Naive thymus-derived CD4-positive, alpha-beta T cell (primary cell): ENCODE data around the gene BHLHE23. TPM values are rescaled to one million over a fixed set of nuclear protein-coding genes. Genes with fewer than 3 reads are reported as not detected.

Experiments
- ATAC-seq: fragments of 150-1000 bp; cut with Tn5 transposase; 2 replicates; pipeline ENCODE4 v1.10.0; 2021; ENCODE audit warnings: mild to moderate bottlenecking, moderate library complexity
- CTCF ChIA-PET: fragments of 350-600 bp; sonication (Branson Sonifier 250); formaldehyde crosslinking; loops from one replicate; lab custom pipeline; 2021; ENCODE audit warnings: antibody characterized with exemption; lab: Charles Lee
- POLR2A ChIA-PET: fragments of 350-600 bp; sonication (Branson Sonifier 250); formaldehyde crosslinking; loops from one replicate; lab custom pipeline; 2021; ENCODE audit warnings: antibody characterized with exemption, inconsistent platforms; lab: Charles Lee
- DNase-seq, 9 donors: peaks; one replicate each; pipeline versions ENCODE4 v3.0.0 to v3.0.0-alpha.2; 2020 to 2022; ENCODE audit warnings: mixed read lengths in 1 of 9
- H3K27ac ChIP-seq: one replicate; pipeline ENCODE4 v1.7.0; 2013; ENCODE audit warnings: mild to moderate bottlenecking, low read depth, low read length, moderate library complexity
- H3K27me3 ChIP-seq, 2 donors: one replicate each; pipeline ENCODE4 v1.7.0; 2013; ENCODE audit warnings: low read length in 2 of 2, mild to moderate bottlenecking in 2 of 2, moderate library complexity in 2 of 2; ENCODE audit not compliant: control insufficient read depth in 2 of 2, insufficient read depth in 2 of 2
- H3K36me3 ChIP-seq, 3 experiments: 1 replicate in 2 of 3; 2 replicates in 1 of 3; pipeline ENCODE4 v1.7.0; 2013; ENCODE audit warnings: low read length in 3 of 3, mild to moderate bottlenecking in 3 of 3, moderate library complexity in 1 of 3; ENCODE audit not compliant: insufficient read depth in 3 of 3, control insufficient read depth in 2 of 3
- H3K4me1 ChIP-seq, 2 donors: one replicate each; pipeline ENCODE4 v1.7.0; 2013; ENCODE audit warnings: low read length in 2 of 2, mild to moderate bottlenecking in 2 of 2, moderate library complexity in 1 of 2; ENCODE audit not compliant: control insufficient read depth in 2 of 2, insufficient read depth in 2 of 2
- H3K4me3 ChIP-seq: 2 replicates; pipeline ENCODE4 v1.7.0; 2013; ENCODE audit warnings: mild to moderate bottlenecking, low read length
- H3K9me3 ChIP-seq, 3 experiments: 1 replicate in 2 of 3; 2 replicates in 1 of 3; pipeline ENCODE4 v1.7.0; 2013; ENCODE audit warnings: low read length in 3 of 3; ENCODE audit not compliant: control insufficient read depth in 2 of 3
- H3K27ac Mint-ChIP-seq, 9 donors: one replicate each; pipeline ENCODE4 v1.8.0; 2020 to 2022; ENCODE audit warnings: mixed read lengths in 9 of 9, mild to moderate bottlenecking in 8 of 9, moderate library complexity in 5 of 9, inconsistent platforms in 2 of 9
- H3K27me3 Mint-ChIP-seq, 5 donors: one replicate each; pipeline ENCODE4 v1.8.0; 2021 to 2022; ENCODE audit warnings: mixed read lengths in 5 of 5, mild to moderate bottlenecking in 1 of 5
- H3K36me3 Mint-ChIP-seq, 5 donors: one replicate each; pipeline ENCODE4 v1.8.0; 2020 to 2022; ENCODE audit warnings: mixed read lengths in 5 of 5, mild to moderate bottlenecking in 3 of 5, inconsistent platforms in 1 of 5
- H3K4me1 Mint-ChIP-seq, 7 donors: one replicate each; pipeline ENCODE4 v1.8.0; 2020 to 2022; ENCODE audit warnings: mixed read lengths in 7 of 7, mild to moderate bottlenecking in 3 of 7, inconsistent platforms in 1 of 7
- H3K4me3 Mint-ChIP-seq, 10 donors: one replicate each; pipeline ENCODE4 v1.8.0; 2020 to 2022; ENCODE audit warnings: mild to moderate bottlenecking in 10 of 10, mixed read lengths in 10 of 10, moderate library complexity in 6 of 10, inconsistent platforms in 2 of 10
- H3K9me3 Mint-ChIP-seq, 11 donors: one replicate each; pipeline ENCODE4 v1.8.0; 2020 to 2022; ENCODE audit warnings: mixed read lengths in 11 of 11, mild to moderate bottlenecking in 4 of 11, inconsistent platforms in 1 of 11, moderate library complexity in 1 of 11
- intact Hi-C, 2 donors: fragments of 100-400 bp; cut with micrococcal nuclease; formaldehyde crosslinking; loops; one replicate each; pipeline ENCODE4 v1.15.1; 2023
- polyA plus RNA-seq, 2 donors: library from polyadenylated mRNA; unstranded; fragments of 300-500 nt; fragmentation: Illumina TruSeq; gene quantifications; one replicate each; pipeline ENCODE4 v1.2.3, GENCODE V29; 2021
- total RNA-seq, 6 experiments: library from RNA in 5 of 6; stranded (reverse) in 5 of 6; gene quantifications; 1 replicate in 5 of 6; 2 replicates in 1 of 6; pipeline ENCODE4 v1.2.3 and lab custom pipeline; 2021 to 2026

The BHLHE23 gene
- total and polyA plus RNA-seq, 7 experiments from 2014 or later = not detected

DNA sequence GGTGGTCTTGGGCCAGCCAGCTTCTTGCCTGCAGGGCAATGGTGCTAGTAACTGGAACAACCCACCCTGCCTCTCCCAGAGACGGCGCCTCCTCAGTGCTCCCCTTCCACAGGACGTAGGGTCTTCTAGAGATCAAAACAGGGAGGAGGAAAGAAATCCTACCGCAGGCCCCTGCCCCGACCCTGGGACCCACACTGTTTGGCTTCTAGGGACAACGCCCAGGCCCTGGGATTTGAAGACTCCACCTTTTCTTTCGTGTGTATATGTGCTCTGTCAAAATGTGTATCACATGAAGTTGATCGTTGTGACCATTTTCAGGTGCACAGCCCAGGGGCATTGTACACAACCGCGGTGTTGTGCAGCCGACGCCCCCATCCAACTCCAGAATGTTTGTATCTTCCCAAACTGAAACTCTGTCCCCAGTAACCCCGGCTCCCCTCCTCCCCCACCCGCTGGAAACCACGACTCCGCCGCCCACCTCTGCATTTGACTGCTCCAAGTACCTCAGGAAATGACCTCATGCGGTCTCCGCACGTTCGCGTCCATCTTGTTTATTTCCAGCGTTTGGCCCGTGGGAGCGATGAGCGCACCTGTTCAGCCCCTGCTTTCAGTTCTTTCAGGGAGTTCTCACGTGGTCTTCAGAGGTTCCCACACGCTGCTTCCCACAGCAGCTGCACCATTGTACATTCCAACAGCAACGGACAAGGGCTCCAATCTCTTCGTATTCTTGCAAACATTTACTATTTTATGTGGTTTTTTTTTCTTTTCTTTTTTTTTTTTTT lies 3.4 kb upstream of the BHLHE23 start:
- peaks cover 3 to 27% (median 11%) of the 10 kb centered on the region in 11 donors for H3K9me3 Mint-ChIP-seq
- H3K27me3 Mint-ChIP-seq = peaks cover 16 to 82% (median 35%) of the 10 kb centered on the region in 5 donors

DNA sequence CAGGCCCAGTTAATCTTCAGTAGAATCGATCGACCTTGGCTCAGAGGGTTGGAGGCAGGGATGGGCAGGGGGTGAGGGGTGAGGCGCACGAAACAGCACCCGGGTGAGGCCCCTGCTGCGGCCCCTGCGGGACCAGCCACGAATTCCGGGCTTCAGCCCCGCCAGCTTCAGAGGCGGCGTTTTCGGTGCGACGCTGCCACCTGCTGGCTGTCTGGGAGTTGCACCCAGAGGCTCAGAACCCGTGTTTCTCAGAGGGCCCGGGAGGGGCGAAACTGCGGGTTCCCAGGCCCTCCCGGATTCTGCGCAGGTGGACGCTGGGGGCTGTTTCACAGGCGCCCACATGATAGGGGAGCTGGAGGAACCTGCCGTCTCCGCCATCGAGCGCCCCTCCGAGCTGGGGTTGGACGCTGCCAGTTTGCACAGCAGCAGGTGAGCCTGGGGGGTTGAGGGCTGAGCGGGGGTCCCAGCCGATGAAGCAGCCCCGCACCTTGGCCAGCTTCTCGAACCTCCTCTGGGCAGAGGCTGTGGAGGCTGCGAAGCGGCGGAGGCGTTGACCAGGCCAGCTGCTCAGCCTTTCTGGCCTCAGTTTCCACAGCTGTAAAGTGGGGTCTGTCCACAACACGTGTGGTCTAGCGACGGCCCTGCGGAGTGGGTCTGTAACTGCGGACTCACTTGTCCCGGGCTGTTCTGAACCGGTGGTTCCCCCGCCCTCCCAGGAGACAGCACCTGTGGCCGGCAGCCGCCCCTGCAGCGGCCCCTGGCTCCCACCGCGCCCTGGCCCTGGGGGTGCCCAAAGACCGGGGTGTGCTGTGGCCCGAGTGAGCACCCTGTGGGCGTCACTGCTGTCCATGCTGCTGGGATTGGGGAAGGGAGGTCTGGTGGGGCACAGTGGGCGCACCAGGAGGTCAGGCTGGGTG lies 2.5 kb upstream of the BHLHE23 start:
- Histone ChIP-seq H3K4me3 (peak overlapping the region; percentile 54), H3K27me3 (peaks cover 19% of the 10 kb centered on the region in 2 donors), H3K27ac (no peak overlapping the region), H3K9me3 (peaks cover 0 to 14% (median 0%) of the 10 kb centered on the region in 3 experiments), H3K4me1 (peaks cover 11 to 37% of the 10 kb centered on the region in 2 donors), H3K36me3 (no peaks in the 10 kb centered on the region)
- H3K27me3 Mint-ChIP-seq = peaks cover 19 to 78% (median 39%) of the 10 kb centered on the region in 5 donors
- peak overlapping the region; percentile 59 to 98 (median 86) for H3K4me3 Mint-ChIP-seq
- peaks cover 3 to 26% (median 11%) of the 10 kb centered on the region in 11 donors for H3K9me3 Mint-ChIP-seq
- intact Hi-C loops = loop anchor here (1.0 to 5.0 kb wide), 8 partner anchors 37 to 207 kb away; partner anchors contain the start of gene OGFR (in 1 of the 2)
- ATAC-seq (peak; percentile 82), DNase-seq (peak; percentile 65 to 91 (median 80))
- peaks cover 4 to 33% (median 21%) of the 10 kb centered on the region in 7 donors for H3K4me1 Mint-ChIP-seq
- ChIA-PET CTCF (interaction anchor here (0.6 to 2.4 kb wide), 17 partner anchors 16 to 279 kb away, joined by 3 to 15 read pairs (median 3); no protein-coding TSS in a partner anchor), POLR2A (interaction anchor here (0.8 to 1.4 kb wide), 7 partner anchors 29 to 148 kb away, joined by 3 to 9 read pairs (median 3); partner anchors contain the start of gene TCFL5)
- H3K36me3 Mint-ChIP-seq = peaks cover 0 to 13% (median 3%) of the 10 kb centered on the region in 5 donors
- H3K27ac Mint-ChIP-seq = peak overlapping the region in 4 of 9 donors; percentile 21 to 95 (median 79)

More for the DNA sequence above, 3.4 kb upstream of the BHLHE23 start:
- Histone ChIP-seq H3K27ac (no peak overlapping the region), H3K27me3 (peaks cover 16 to 19% of the 10 kb centered on the region in 2 donors), H3K36me3 (no peaks in the 10 kb centered on the region), H3K4me1 (peaks cover 11 to 34% of the 10 kb centered on the region in 2 donors), H3K9me3 (peaks cover 0 to 14% (median 0%) of the 10 kb centered on the region in 3 experiments), H3K4me3 (peak overlapping the region; percentile 54)
- H3K4me3 Mint-ChIP-seq = peak overlapping the region; percentile 78 to 98 (median 88)
- DNase-seq (peak in 7 of 9 donors; percentile 36 to 74 (median 67)), ATAC-seq (peak; percentile 76)
- ChIA-PET POLR2A (interaction anchor here (0.7 to 1.4 kb wide), 4 partner anchors 30 to 90 kb away, joined by 3 to 9 read pairs (median 4); no protein-coding TSS in a partner anchor), CTCF (interaction anchor here (0.8 to 2.4 kb wide), 6 partner anchors 16 to 280 kb away, joined by 3 to 15 read pairs (median 4); no protein-coding TSS in a partner anchor)
- peak overlapping the region in 8 of 9 donors; percentile 38 to 95 (median 72) for H3K27ac Mint-ChIP-seq
- intact Hi-C loops = loop anchor here (1.0 to 5.0 kb wide), 9 partner anchors 18 to 208 kb away; partner anchors contain the start of gene OGFR (in 1 of the 2)
- H3K4me1 Mint-ChIP-seq = peaks cover 4 to 29% (median 16%) of the 10 kb centered on the region in 7 donors
- H3K36me3 Mint-ChIP-seq = peaks cover 0 to 13% (median 3%) of the 10 kb centered on the region in 5 donors

DNA sequence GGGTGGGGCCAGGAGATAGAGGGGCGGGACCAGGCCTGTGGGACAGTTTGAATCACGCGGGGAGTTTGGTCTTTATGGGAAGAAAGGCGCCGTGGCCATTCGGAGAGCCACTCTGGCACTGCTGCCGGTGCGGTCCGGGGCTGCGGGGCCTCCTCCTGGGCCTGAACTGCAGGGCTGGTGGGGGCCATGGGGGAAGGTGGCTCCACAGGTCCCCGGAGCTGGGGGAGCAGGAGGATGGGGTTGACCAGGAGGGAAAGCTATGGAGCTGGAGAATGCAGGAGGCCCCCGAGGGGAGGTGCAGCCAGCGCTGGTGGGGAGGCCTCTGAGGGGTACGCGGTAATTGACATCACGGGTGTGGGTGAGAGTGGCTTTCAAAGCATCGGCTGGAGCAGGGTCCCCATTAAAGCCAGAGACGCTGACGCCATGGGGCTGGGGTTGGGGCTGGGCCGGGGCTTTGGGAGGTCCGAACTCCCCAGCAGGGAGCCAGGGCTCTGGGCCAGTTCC lies 1.8 kb upstream of the BHLHE23 start:
- Histone ChIP-seq H3K27me3 (peaks cover 19 to 22% of the 10 kb centered on the region in 2 donors), H3K36me3 (no peaks in the 10 kb centered on the region), H3K27ac (no peak overlapping the region), H3K4me1 (peaks cover 11 to 37% of the 10 kb centered on the region in 2 donors), H3K4me3 (peak overlapping the region; percentile 31), H3K9me3 (peaks cover 0 to 11% (median 0%) of the 10 kb centered on the region in 3 experiments)
- Mint-ChIP-seq H3K27ac (peak overlapping the region in 1 of 9 donors; percentile 21), H3K36me3 (peaks cover 0 to 8% (median 0%) of the 10 kb centered on the region in 5 donors), H3K27me3 (peaks cover 21 to 77% (median 40%) of the 10 kb centered on the region in 5 donors), H3K4me1 (peaks cover 4 to 34% (median 22%) of the 10 kb centered on the region in 7 donors), H3K9me3 (peaks cover 0 to 19% (median 6%) of the 10 kb centered on the region in 11 donors), H3K4me3 (peak overlapping the region in 9 of 10 donors; percentile 5 to 91 (median 59))
- CTCF ChIA-PET = interaction anchor here (0.6 to 2.4 kb wide), 14 partner anchors 20 to 217 kb away, joined by 3 to 15 read pairs (median 4); no protein-coding TSS in a partner anchor
- DNase-seq = peak in 2 of 9 donors; percentile 22 to 23
- ATAC-seq = no peak
- POLR2A ChIA-PET = interaction anchor here (0.6 to 1.4 kb wide), 7 partner anchors 28 to 147 kb away, joined by 3 to 9 read pairs (median 3); partner anchors contain the start of gene TCFL5
- intact Hi-C loops = loop anchor here (1.0 to 5.0 kb wide), 8 partner anchors 36 to 206 kb away; partner anchors contain the start of gene OGFR (in 1 of the 2)

DNA sequence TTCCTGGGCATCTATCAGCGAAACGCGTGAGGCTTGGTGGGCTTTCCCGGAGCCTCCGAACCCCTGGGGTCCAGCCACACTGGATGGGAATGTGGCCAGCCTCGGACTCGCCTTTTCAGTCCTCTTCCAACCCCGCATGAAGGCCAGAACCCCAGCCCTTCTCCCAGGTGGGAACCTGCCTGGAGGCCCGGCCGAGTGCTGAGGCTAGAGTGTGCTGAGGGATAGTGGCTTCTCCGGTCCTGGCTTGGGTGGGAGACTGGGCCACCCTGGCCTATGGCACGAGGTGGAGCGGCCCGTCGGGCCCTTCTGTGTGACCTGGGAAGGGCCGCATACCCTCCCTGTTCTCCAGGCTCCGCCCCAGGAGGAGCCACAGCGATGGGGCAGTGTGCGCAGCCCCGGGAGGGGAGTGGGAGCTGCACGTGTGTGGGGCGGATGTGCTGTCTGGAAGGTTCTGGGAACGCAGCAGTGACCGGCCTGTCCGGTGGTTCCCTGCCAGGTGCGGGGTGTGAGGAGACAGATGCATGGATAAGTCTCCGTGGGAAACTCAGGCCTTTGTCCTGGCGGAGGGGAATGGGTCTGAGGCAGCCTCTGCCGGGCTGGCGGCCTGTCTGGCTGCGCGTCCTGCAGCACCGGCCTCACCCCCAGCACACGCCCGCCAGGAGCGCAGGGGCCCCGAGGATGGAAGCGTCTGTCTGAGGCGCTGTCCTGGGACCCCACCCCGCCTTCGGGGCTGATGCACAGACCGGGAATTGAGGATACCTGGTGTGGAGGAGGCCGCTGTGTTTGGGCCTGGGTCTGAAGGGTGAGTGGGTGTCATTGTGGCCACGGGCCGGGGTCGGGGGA lies 1.1 kb upstream of the BHLHE23 start:
- Histone ChIP-seq H3K9me3 (peaks cover 0 to 4% (median 0%) of the 10 kb centered on the region in 3 experiments), H3K27ac (no peak overlapping the region), H3K36me3 (no peaks in the 10 kb centered on the region), H3K27me3 (peaks cover 19 to 26% of the 10 kb centered on the region in 2 donors), H3K4me3 (no peak overlapping the region), H3K4me1 (peaks cover 11 to 37% of the 10 kb centered on the region in 2 donors)
- Mint-ChIP-seq H3K27ac (peak overlapping the region in 1 of 9 donors; percentile 23), H3K4me3 (peak overlapping the region in 7 of 10 donors; percentile 14 to 91 (median 59)), H3K27me3 (peaks cover 28 to 77% (median 41%) of the 10 kb centered on the region in 5 donors), H3K36me3 (peaks cover 0 to under 1% (median 0%) of the 10 kb centered on the region in 5 donors), H3K4me1 (peaks cover 4 to 34% (median 22%) of the 10 kb centered on the region in 7 donors), H3K9me3 (peaks cover 0 to 12% (median under 1%) of the 10 kb centered on the region in 11 donors)
- DNase-seq (no peak), ATAC-seq (no peak)
- ChIA-PET POLR2A (interaction anchor here (0.6 kb wide), 1 partner anchor 36 kb away, joined by 5 read pairs; no protein-coding TSS in a partner anchor), CTCF (interaction anchor here (0.7 to 2.4 kb wide), 7 partner anchors 29 to 214 kb away, joined by 3 to 15 read pairs (median 4); no protein-coding TSS in a partner anchor)
- intact Hi-C loops = loop anchor here (2.0 to 5.0 kb wide), 5 partner anchors 91 to 206 kb away; partner anchors contain the start of gene OGFR (in 1 of the 2)

DNA sequence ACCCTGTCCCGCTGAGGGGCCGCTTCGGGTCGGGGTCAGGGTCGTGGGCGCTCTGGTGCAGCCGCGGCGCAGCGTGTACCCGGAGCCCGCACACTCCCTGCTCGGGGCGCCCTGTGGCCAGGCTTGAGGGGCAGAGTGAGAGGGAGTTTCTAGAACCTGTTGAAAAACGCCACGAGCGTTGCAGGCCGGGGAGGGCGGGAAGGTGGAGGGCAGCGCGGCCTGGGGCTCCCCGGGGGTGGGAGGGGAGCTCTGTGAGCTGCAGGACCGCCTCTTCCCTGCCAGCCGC lies 539 bp upstream of the BHLHE23 start:
- CTCF ChIA-PET = interaction anchor here (0.7 to 2.4 kb wide), 3 partner anchors 28 to 214 kb away, joined by 3 to 15 read pairs (median 4); no protein-coding TSS in a partner anchor
- H3K27ac Mint-ChIP-seq = no peak overlapping the region
- H3K36me3 Mint-ChIP-seq = no peaks in the 10 kb centered on the region
- POLR2A ChIA-PET = no interaction called here
- Histone ChIP-seq H3K4me3 (no peak overlapping the region), H3K4me1 (peaks cover 11 to 37% of the 10 kb centered on the region in 2 donors), H3K27ac (no peak overlapping the region), H3K36me3 (no peaks in the 10 kb centered on the region), H3K9me3 (no peaks in the 10 kb centered on the region), H3K27me3 (peaks cover 19 to 26% of the 10 kb centered on the region in 2 donors)
- peaks cover 0 to 6% (median 0%) of the 10 kb centered on the region in 11 donors for H3K9me3 Mint-ChIP-seq
- DNase-seq (no peak), ATAC-seq (no peak)
- H3K27me3 Mint-ChIP-seq = peaks cover 32 to 77% (median 46%) of the 10 kb centered on the region in 5 donors
- peak overlapping the region in 4 of 10 donors; percentile 33 to 91 (median 64) for H3K4me3 Mint-ChIP-seq
- intact Hi-C loops = loop anchor here (2.0 to 5.0 kb wide), 4 partner anchors 90 to 205 kb away; partner anchors contain the start of gene OGFR (in 1 of the 2)
- peaks cover 4 to 34% (median 22%) of the 10 kb centered on the region in 7 donors for H3K4me1 Mint-ChIP-seq
